Measurements from ENCODE around the gene CDC37L1.

DNA sequence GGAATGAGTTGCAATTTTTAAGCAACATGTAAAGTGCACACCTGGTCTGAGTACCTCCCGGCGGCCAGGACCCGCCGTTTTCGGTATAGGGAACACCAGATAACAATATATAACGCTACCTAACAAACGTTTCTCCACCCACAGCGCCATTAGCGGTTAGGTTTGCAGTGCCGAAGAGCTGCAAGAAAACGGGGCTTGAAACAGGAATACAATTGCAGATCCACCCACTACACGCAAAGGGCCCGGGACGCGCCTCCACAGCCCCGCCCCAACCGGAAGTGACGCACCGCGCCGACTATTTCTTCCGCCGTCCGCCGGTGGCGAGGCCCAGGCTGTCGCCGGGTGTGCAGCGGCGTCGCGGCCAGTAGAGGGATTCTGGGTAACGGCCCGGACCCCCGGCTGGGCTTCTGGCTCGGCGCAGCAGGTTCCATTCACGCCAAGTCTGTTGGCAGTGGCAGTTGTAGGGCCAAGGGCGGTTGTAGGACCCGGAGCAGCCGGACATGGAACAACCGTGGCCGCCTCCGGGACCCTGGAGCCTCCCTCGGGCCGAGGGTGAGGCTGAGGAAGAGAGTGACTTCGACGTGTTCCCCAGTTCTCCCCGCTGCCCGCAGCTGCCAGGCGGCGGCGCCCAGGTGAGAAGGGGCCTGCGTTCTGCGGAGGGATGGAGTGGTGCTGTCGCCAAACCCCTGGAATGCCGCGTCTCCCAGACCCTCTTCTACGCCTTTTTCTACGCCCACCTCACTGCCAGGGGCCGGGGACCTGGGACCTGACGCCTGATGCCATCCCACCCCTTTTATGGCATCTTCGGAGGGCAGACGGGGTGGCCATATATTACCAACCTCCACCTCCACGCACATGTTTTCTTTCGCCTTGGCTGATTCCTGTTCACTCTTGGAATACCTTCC, at the start of gene CDC37L1:
- TF ChIP-seq CTCF (IDR thresholded peaks at IDR 0.05): peak in 1 of 3 donors; percentile 74
- TF ChIP-seq POLR2A (IDR thresholded peaks at IDR 0.05): peak in 1 of 2 donors; percentile 92
